ENCODE results near the gene SNCB.

DNA sequence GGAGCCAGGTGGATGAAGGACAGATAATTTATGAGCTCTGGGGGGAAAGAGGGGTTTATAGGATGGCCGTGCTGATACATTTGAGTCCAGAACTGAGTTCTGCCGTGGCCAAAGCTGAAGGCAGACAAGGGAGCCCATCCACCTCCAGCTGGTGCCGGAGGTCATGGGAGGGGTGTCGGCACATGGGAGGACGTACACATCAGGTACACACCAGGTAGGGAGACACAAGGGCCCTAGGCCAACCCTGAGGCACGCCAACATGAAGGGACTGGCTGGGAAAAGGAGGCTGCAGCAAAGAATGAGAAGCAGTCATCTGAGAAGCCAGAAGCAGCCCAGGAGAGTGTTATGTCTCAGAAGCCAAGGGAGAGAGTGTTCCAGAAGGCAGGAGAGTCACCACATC, 18.3 kb downstream of the SNCB start:
- TF ChIP-seq EZH2 (IDR thresholded peaks at IDR 0.05; ENCODE audit: low read length, missing control alignments), result no peak
- TF ChIP-seq, protein P1, sequence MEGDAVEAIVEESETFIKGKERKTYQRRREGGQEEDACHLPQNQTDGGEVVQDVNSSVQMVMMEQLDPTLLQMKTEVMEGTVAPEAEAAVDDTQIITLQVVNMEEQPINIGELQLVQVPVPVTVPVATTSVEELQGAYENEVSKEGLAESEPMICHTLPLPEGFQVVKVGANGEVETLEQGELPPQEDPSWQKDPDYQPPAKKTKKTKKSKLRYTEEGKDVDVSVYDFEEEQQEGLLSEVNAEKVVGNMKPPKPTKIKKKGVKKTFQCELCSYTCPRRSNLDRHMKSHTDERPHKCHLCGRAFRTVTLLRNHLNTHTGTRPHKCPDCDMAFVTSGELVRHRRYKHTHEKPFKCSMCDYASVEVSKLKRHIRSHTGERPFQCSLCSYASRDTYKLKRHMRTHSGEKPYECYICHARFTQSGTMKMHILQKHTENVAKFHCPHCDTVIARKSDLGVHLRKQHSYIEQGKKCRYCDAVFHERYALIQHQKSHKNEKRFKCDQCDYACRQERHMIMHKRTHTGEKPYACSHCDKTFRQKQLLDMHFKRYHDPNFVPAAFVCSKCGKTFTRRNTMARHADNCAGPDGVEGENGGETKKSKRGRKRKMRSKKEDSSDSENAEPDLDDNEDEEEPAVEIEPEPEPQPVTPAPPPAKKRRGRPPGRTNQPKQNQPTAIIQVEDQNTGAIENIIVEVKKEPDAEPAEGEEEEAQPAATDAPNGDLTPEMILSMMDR (conservative IDR thresholded peaks at IDR 0.05 in 1 of 2, IDR thresholded peaks at IDR 0.05 in 1 of 2; ENCODE audit: low read depth in 1 of 2, low read length in 2 of 2), result no peak
